ENCODE results near the gene CHI3L2.
"Not testable (repeated sequence)": the region's sequence is repeated elsewhere in the genome, so short reads cannot be mapped to it uniquely, and the experiment has no call there.

CHI3L2 gene

GRCh38 chr1:111202707-111203623 is 24.5 kb upstream of the CHI3L2 start:
- DNase-seq: no peak

GRCh38 chr1:111203681-111204200 is 23.8 kb upstream of the CHI3L2 start:
- DNase-seq: peak; percentile 44

GRCh38 chr1:111204201-111204982 is 23.1 kb upstream of the CHI3L2 start:
- DNase-seq: no peak

- DNase-seq: no peak
Measured at GRCh38 chr1:111204983-111205713, 22.4 kb upstream of the CHI3L2 start.

GRCh38 chr1:111205714-111206050 is 21.8 kb upstream of the CHI3L2 start:
- no peak for DNase-seq

- no peak for DNase-seq
Measured at GRCh38 chr1:111208921-111209320, 18.6 kb upstream of the CHI3L2 start.

GRCh38 chr1:111209622-111210021 is 17.9 kb upstream of the CHI3L2 start:
- DNase-seq: no peak

- no peak for DNase-seq
Measured at GRCh38 chr1:111211921-111212320, 15.6 kb upstream of the CHI3L2 start.

- DNase-seq: no peak
Measured at GRCh38 chr1:111212634-111213335, 14.7 kb upstream of the CHI3L2 start.

- no peak for DNase-seq
Measured at GRCh38 chr1:111213412-111213811, 14.1 kb upstream of the CHI3L2 start.

- DNase-seq: no peak
Measured at GRCh38 chr1:111214074-111214801, 13.3 kb upstream of the CHI3L2 start.

- no peak for DNase-seq
Measured at GRCh38 chr1:111214884-111215283, 12.6 kb upstream of the CHI3L2 start.

GRCh38 chr1:111215285-111215684 is 12.2 kb upstream of the CHI3L2 start:
- not testable (repeated sequence) for DNase-seq

- no peak for DNase-seq
Measured at GRCh38 chr1:111216751-111217150, 10.8 kb upstream of the CHI3L2 start.

GRCh38 chr1:111217183-111217910 is 10.2 kb upstream of the CHI3L2 start:
- DNase-seq: no peak

- DNase-seq: no peak
Measured at GRCh38 chr1:111218701-111219556, 8.6 kb upstream of the CHI3L2 start.

- DNase-seq: no peak
Measured at GRCh38 chr1:111219557-111220286, 7.8 kb upstream of the CHI3L2 start.

GRCh38 chr1:111220302-111220890 is 7.1 kb upstream of the CHI3L2 start:
- no peak for DNase-seq

- no peak for DNase-seq
Measured at GRCh38 chr1:111221276-111221632, 6.3 kb upstream of the CHI3L2 start.
